Left ventricle myocardium inferior (tissue), 1 donor: ENCODE results near the gene TNFRSF8. TPM values are rescaled to one million over a fixed set of nuclear protein-coding genes. Genes with fewer than 3 reads are reported as not detected.

Source experiments
- DNase-seq: peaks from one replicate; pipeline ENCODE4 v3.0.0-alpha.2; 2020
- H3K27ac ChIP-seq: fragments of 200-600 bp; replicated peaks from 2 replicates; pipeline ENCODE4 v1.8.0; 2021
- H3K27me3 ChIP-seq: fragments of 200-600 bp; 2 replicates; pipeline ENCODE4 v1.8.0; 2021; ENCODE audit warnings: low read depth
- H3K36me3 ChIP-seq: fragments of 200-600 bp; 2 replicates; pipeline ENCODE4 v1.8.0; 2021
- H3K4me1 ChIP-seq: fragments of 200-600 bp; 2 replicates; pipeline ENCODE4 v1.8.0; 2021
- H3K4me3 ChIP-seq: fragments of 200-600 bp; 2 replicates; pipeline ENCODE4 v1.8.0; 2021; ENCODE audit warnings: mild to moderate bottlenecking, moderate library complexity
- H3K9me3 ChIP-seq: fragments of 200-600 bp; replicated peaks from 2 replicates; pipeline ENCODE4 v1.8.0; 2021
- CTCF ChIP-seq: fragments of 200-600 bp; IDR thresholded peaks from 2 replicates; pipeline ENCODE4 v1.8.0; 2021; ENCODE audit warnings: antibody characterized with exemption, mild to moderate bottlenecking, borderline replicate concordance
- intact Hi-C: fragments of 100-400 bp; cut with micrococcal nuclease; formaldehyde crosslinking; loops from one replicate; pipeline ENCODE4 v1.11.0; 2022
- total RNA-seq: library from RNA; stranded (reverse); fragmentation: NEBNext Ultra II Directional; extraction: Animal tissue kit (Norgen Biotek cat#: 25700); gene quantifications from one replicate; pipeline ENCODE4 v1.2.1, GENCODE V29; 2021
- donor health status: DM: no; HTN: yes; CAD: no; lungs with severe emphysema.

TNFRSF8 gene
- total RNA-seq, 1 donor from 2014 or later: 0.82 TPM

GRCh38 chr1:12184008-12184681, 121.0 kb downstream of the TNFRSF8 start:
- peak; percentile 51 for TF ChIP-seq CTCF
- no peaks in the 10 kb centered on the region for H3K36me3 ChIP-seq
- peaks cover 4% of the 10 kb centered on the region for H3K27me3 ChIP-seq
- intact Hi-C loops: no loop called here
- H3K9me3 ChIP-seq: no peaks in the 10 kb centered on the region
- peaks cover 94% of the 10 kb centered on the region for H3K4me1 ChIP-seq
- H3K27ac ChIP-seq: peak overlapping the region; percentile 94
- peak; percentile 86 for DNase-seq
- peak overlapping the region; percentile 56 for H3K4me3 ChIP-seq

DNA sequence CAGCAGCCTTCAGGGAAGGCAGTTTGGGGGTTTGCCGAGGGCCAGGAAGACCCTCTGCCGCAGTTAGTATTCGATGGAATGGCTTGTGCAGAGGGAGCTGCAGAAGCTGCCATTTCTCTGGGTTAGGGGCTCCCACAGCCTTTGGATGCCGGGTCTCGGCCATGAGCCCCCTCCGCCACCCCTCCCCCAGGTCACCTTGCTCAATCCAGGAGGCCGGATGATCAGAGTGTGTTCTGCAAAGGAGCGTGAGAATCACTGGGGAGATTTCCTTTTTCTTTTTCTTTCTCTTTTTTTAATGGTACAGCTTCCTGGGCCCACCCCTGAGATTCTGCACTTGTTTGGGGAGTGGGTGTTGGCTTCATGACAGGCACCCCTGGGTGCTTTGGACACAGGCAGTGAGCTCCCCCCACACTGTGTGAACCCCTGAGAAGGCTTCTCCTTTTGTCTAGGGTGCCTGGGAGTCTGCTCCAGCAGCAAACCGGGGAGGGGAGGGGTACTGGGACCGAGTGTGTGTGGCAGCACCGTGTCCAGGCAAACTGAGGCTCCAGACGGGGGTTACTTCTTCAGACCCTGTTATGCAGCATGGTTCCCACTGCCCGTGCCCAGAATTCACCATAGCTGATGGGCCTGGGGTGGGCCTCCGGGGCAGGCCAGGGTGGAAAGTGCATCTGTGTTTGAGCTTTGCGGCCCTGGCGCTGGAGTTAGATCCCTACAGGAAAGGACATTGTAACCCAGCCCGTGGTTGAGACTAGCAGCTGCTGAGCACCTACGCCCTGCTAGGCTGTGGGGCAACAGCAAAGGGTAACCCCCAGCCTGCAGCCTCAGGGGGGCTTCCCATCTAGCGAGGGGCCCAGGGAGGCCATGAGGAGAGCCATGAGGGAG, 122.2 kb downstream of the TNFRSF8 start:
- Histone ChIP-seq H3K9me3 (no peaks in the 10 kb centered on the region), H3K27ac (peak overlapping the region; percentile 94), H3K4me3 (peak overlapping the region; percentile 56), H3K4me1 (peaks cover 86% of the 10 kb centered on the region), H3K27me3 (no peaks in the 10 kb centered on the region), H3K36me3 (no peaks in the 10 kb centered on the region)
- no peak for DNase-seq
- intact Hi-C loops: no loop called here
- TF ChIP-seq CTCF: no peak

DNA sequence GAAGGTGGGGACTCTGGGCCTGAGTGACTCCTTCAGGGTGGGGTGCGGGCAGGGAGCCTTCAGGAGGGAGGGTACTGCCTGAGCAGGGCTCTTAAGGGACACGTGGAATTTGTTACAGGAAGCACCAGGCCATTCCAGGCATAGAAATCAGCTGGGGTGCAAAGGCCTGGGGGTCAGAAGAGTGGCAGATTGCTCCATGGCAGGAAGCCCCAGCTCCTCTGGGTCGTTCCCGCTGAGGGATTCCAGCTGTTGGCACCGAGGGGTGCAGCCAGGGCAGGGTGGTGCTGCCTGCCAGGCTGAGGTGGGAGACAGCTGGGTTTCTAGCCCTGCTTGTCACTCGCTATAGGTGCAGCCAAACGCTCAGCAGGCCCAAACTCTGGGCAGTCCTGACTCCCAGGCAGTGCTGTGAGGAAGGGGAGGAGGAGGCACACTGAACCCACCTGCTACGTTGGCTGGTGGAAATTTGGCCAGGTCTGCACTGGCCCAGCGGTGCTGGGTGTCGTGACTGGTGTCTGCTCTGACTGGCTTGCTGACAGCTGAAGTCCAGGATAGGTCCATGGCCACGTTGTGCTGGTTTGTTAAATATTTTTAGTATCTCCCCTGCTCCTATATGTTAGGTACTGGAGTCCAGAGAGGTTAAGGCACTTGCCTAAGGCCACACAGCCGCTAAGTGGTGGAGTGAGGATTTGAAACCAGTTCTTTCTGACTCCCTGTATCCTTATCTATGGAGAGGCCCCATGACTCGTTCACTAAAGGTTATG, 123.0 kb downstream of the TNFRSF8 start:
- Histone ChIP-seq H3K27me3 (no peaks in the 10 kb centered on the region), H3K36me3 (peaks cover 5% of the 10 kb centered on the region), H3K27ac (peak overlapping the region; percentile 94), H3K9me3 (no peaks in the 10 kb centered on the region), H3K4me1 (peaks cover 78% of the 10 kb centered on the region), H3K4me3 (peak overlapping the region; percentile 56)
- no peak for DNase-seq
- TF ChIP-seq CTCF: no peak
- intact Hi-C loops: no loop called here

DNA sequence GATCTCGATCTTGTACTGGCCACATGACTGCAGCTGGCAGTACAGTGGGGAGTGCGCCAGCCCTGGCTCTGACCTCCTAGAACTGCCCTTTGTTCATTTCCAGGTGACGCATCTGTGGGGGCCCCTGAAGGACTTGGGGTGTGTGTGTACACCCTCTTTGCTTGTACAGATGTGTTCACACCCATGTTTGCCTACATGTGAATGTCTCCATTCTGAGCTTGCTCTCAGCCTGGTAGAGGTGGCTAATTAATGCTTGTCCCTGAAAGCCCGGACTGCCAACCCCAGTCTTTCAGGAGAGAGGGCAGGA, 123.5 kb downstream of the TNFRSF8 start:
- Histone ChIP-seq H3K36me3 (peaks cover 8% of the 10 kb centered on the region), H3K4me1 (peaks cover 73% of the 10 kb centered on the region), H3K27me3 (peaks cover 5% of the 10 kb centered on the region), H3K4me3 (no peak overlapping the region), H3K27ac (peak overlapping the region; percentile 94), H3K9me3 (no peaks in the 10 kb centered on the region)
- DNase-seq: no peak
- no peak for TF ChIP-seq CTCF
- intact Hi-C loops: no loop called here

GRCh38 chr1:12188115-12188514, 125.0 kb downstream of the TNFRSF8 start:
- intact Hi-C loops: no loop called here
- H3K4me1 ChIP-seq: peaks cover 59% of the 10 kb centered on the region
- peaks cover 6% of the 10 kb centered on the region for H3K27me3 ChIP-seq

More at GRCh38 chr1:12188115-12188514, 125.0 kb downstream of the TNFRSF8 start:
- no peak for TF ChIP-seq CTCF
- DNase-seq: no peak
- peaks cover 20% of the 10 kb centered on the region for H3K36me3 ChIP-seq
- H3K27ac ChIP-seq: peak overlapping the region; percentile 94
- H3K9me3 ChIP-seq: no peaks in the 10 kb centered on the region
- no peak overlapping the region for H3K4me3 ChIP-seq
